H1 (cell line): ENCODE measurements around the gene GNG7. TPM values are rescaled to one million over a fixed set of nuclear protein-coding genes. Genes with fewer than 3 reads are reported as not detected.

Experiments used
- CBX5 ChIP-seq: fragments of 300-800, 300-1000 bp; sonication (generic); IDR thresholded peaks from 2 replicates; pipeline ENCODE4 v1.7.1; 2016; ENCODE audit warnings: antibody characterized with exemption, low read length, low read depth
- EZH2 ChIP-seq: fragments of 200-600 bp; sonication (generic); IDR thresholded peaks from 2 replicates; pipeline ENCODE4 v1.7.1; 2012; ENCODE audit warnings: low read depth, mild to moderate bottlenecking, moderate library complexity, low read length, inconsistent platforms; ENCODE audit not compliant: severe bottlenecking
- JUND ChIP-seq: IDR thresholded peaks from 2 replicates; pipeline ENCODE4 v1.6.1; 2011; ENCODE audit warnings: mild to moderate bottlenecking, improper control_type of control experiment, low read length
- polyA plus RNA-seq, 7 experiments: library from polyadenylated mRNA; depleted of rRNA in 3 of 7; stranded (reverse) in 5 of 7; unstranded in 2 of 7; fragments of >200 nt in 5 of 7; fragments of 200-250 nt in 2 of 7; gene quantifications; 1 replicate in 5 of 7; 2 replicates in 1 of 7; 4 replicates in 1 of 7; pipeline versions ENCODE4 v1.2.1 to v1.2.3, GENCODE V29; 2011 to 2013; ENCODE audit warnings: missing spikeins in 2 of 7, mixed read lengths in 2 of 7
- total RNA-seq: library from RNA; stranded (reverse); fragmentation: NEBNext Ultra II Directional; extraction: Animal tissue kit (Norgen Biotek cat#: 25700); gene quantifications from 2 replicates; pipeline ENCODE4 v1.2.1, GENCODE V29; 2021

GNG7 gene
- total and polyA plus RNA-seq, 2 of the 8 experiments (the other 6 are each of a cell fraction or from before 2014, with no cell fraction given): 2.8 to 7.8 TPM

GRCh38 chr19:2469102-2469914 lies 233.2 kb downstream of the GNG7 start (continued):
- no peak for TF ChIP-seq JUND
- no peak for TF ChIP-seq EZH2
- no peak for TF ChIP-seq CBX5
